ENCODE results near the gene ACOD1.

Gene ACOD1

DNA sequence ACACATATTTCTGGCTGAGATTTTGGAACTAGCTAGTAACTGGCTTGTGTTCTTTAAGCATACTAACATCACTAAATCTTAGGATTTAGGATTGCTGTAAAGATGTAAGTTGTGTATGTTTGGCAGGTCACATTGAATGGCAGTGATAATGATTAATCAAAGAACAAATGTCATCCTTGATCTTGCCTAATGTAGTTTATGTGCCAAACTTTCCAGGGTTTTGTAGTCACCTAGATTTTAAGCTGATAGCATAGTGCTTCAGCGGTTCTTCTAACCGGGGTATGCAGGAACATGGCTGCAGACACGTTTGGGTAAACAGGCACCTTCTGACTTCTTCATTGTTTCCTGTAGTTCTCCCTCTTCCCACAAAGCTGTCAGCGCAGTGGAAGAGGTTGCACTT, 53.2 kb downstream of the ACOD1 start:
- TF ChIP-seq, protein P1, sequence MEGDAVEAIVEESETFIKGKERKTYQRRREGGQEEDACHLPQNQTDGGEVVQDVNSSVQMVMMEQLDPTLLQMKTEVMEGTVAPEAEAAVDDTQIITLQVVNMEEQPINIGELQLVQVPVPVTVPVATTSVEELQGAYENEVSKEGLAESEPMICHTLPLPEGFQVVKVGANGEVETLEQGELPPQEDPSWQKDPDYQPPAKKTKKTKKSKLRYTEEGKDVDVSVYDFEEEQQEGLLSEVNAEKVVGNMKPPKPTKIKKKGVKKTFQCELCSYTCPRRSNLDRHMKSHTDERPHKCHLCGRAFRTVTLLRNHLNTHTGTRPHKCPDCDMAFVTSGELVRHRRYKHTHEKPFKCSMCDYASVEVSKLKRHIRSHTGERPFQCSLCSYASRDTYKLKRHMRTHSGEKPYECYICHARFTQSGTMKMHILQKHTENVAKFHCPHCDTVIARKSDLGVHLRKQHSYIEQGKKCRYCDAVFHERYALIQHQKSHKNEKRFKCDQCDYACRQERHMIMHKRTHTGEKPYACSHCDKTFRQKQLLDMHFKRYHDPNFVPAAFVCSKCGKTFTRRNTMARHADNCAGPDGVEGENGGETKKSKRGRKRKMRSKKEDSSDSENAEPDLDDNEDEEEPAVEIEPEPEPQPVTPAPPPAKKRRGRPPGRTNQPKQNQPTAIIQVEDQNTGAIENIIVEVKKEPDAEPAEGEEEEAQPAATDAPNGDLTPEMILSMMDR (IDR thresholded peaks at IDR 0.05; ENCODE audit: low read depth, low read length), result no peak
- DNase-seq (ENCODE audit: extremely low read depth, low read depth), result no peak

DNA sequence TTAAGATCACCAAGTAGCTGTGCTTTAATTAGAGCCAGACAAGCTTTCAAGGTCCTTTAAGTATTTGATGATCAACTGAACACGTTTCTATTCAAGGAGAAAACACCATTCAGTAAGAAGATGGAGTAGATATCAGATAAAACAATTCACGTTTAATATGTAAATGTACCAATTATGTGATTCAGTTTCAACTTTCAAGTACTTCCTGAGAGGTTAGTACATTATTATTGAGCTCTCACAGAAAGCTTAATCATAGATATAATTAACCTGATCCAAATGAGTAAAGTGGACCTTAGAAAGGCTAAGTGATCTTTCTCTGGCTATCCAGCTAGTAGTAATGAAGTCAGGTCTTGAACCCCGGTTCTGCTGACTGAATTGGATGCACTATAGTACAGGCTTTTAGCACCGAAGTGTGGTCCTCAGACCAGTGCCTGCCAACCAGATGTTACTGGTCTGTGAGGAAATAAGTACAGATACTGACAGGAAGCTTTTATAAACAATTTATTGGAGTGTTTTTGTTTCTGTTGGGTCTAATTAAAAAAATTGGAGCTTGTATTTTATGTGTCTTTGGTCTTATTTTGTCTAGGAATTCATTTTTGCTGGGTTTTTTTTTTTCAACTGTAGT, 53.8 kb downstream of the ACOD1 start:
- TF ChIP-seq, protein P1 (IDR thresholded peaks at IDR 0.05; ENCODE audit: low read depth, low read length), result no peak
- DNase-seq (ENCODE audit: extremely low read depth, low read depth), result no peak

DNA sequence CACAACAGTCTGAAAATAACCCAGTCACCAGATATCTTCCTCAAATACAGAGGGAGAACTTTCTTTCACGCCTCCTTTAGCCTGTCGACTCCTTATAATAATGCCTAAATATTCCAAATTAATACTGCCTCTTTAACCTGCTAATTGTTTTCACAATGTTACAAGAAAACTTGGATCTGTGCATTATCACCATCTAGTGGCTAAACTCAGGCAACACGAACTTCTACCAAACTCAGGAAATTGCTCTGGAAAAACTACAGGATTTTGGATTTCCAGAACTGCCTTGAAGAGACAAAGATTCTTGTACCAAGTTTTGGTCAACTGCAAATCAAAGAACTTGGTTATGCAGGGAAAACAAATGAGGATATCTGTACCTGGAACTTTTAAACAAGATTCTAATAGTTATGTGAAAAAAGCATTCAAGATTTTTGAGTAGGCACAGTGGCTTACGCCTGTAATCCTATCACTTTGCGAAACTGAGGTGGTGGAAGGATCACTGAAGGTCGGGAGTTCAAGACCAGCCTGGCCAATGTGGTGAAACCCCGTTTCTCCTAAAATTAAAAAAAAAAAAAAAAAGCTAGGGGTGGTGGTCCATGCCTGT, 54.4 kb downstream of the ACOD1 start:
- no peak for DNase-seq (ENCODE audit: extremely low read depth, low read depth)
- TF ChIP-seq, protein P1 (IDR thresholded peaks at IDR 0.05; ENCODE audit: low read depth, low read length), result peak; percentile 77

Data from AG09319 (cell line).